DND-41 (cell line): ENCODE results near the gene LTBR.

Experiments used
- ATAC-seq: fragments of 200-7000 bp; cut with Tn5 transposase; 3 replicates; pipeline ENCODE4 v1.9.1; 2021; ENCODE audit warnings: low read depth; ENCODE audit not compliant: insufficient read depth
- DNase-seq: peaks from one replicate; pipeline ENCODE4 v3.0.0-alpha.2; 2020
- H2AFZ ChIP-seq: 2 replicates; pipeline ENCODE4 v1.6.0; 2012; ENCODE audit warnings: low read depth, low read length
- H3K27ac ChIP-seq: 2 replicates; pipeline ENCODE4 v1.5.1; 2012; ENCODE audit warnings: low read length, inconsistent platforms
- H3K27me3 ChIP-seq: fragments of 200-600 bp; sonication (generic); 2 replicates; pipeline ENCODE4 v1.6.0; 2012; ENCODE audit warnings: low read length, mild to moderate bottlenecking, inconsistent platforms; ENCODE audit not compliant: insufficient read depth, poor library complexity
- H3K36me3 ChIP-seq: 2 replicates; pipeline ENCODE4 v1.5.1; 2012; ENCODE audit warnings: low read length, inconsistent platforms; ENCODE audit not compliant: insufficient read depth
- H3K4me1 ChIP-seq: 2 replicates; pipeline ENCODE4 v1.5.1; 2012; ENCODE audit warnings: mild to moderate bottlenecking, low read length; ENCODE audit not compliant: insufficient read depth
- H3K4me2 ChIP-seq: 2 replicates; pipeline ENCODE4 v1.6.0; 2012; ENCODE audit warnings: mild to moderate bottlenecking, moderate library complexity, low read length, inconsistent platforms; ENCODE audit not compliant: insufficient read depth
- H3K4me3 ChIP-seq, 2 experiments: fragments of 200-600 bp in 1 of 2; shearing (Covaris generic) in 1 of 2; 2 replicates each; pipeline ENCODE4 v1.5.1; 2012 to 2016; ENCODE audit warnings: inconsistent platforms in 2 of 2, low read length in 2 of 2, mild to moderate bottlenecking in 2 of 2, low read depth in 1 of 2, moderate library complexity in 1 of 2
- H3K79me2 ChIP-seq: 2 replicates; pipeline ENCODE4 v1.6.0; 2012; ENCODE audit warnings: low read length, inconsistent platforms; ENCODE audit not compliant: insufficient read depth
- H3K9ac ChIP-seq: 2 replicates; pipeline ENCODE4 v1.6.0; 2012; ENCODE audit warnings: low read depth, mild to moderate bottlenecking, inconsistent platforms, low read length, moderate library complexity
- H3K9me3 ChIP-seq: 2 replicates; pipeline ENCODE4 v1.5.1; 2012; ENCODE audit warnings: low read length, moderate library complexity, mild to moderate bottlenecking, inconsistent platforms; ENCODE audit not compliant: insufficient read depth, severe bottlenecking
- H4K20me1 ChIP-seq: 2 replicates; pipeline ENCODE4 v1.6.0; 2012; ENCODE audit warnings: low read length; ENCODE audit not compliant: insufficient read depth
- EZH2 ChIP-seq: IDR thresholded peaks from 3 replicates; pipeline ENCODE4 v1.6.1; 2012; ENCODE audit warnings: borderline replicate concordance, low read depth, mild to moderate bottlenecking, moderate library complexity, low read length, inconsistent platforms; ENCODE audit not compliant: severe bottlenecking
- TF ChIP-seq, protein P1 (sequence below): IDR thresholded peaks from 2 replicates; pipeline ENCODE4 v1.5.1; 2012; ENCODE audit warnings: borderline replicate concordance, low read length, moderate library complexity, mild to moderate bottlenecking; ENCODE audit not compliant: poor library complexity, severe bottlenecking; ENCODE audit errors: extremely low read depth

Gene LTBR

DNA sequence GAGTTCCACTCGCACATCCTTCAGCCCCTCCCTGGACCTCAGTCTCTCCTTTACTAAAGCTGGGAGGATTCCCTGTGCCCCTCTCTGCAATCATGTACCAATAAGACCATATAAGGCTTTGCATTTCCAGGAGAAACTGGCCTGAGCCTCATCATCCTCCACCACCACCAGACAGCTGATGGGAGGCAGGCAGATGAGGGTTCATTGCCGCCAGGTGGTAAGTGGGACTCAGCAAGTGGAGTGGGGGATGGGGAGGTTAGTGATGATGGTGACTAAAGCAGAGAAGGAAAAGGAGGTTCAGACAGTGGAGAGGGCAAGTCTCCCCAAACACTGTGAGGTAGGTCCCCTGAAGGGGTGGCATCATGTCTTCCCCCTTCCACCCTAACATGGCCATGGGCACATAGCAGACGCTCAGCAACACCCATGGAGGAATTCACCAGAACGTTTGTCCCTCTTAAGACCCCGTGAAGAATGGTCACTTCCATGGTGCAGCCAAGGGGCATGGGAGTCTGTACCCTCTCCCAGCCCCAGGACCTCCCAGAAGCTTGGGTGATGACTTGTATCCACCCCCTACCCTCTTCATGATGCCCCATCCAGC lies 37.6 kb upstream of the LTBR start:
- Histone ChIP-seq H2AFZ (no peak overlapping the region), H3K9ac (no peak overlapping the region), H3K4me2 (no peak overlapping the region), H3K4me1 (peaks cover 20% of the 10 kb centered on the region), H3K27me3 (no peaks in the 10 kb centered on the region), H4K20me1 (no peaks in the 10 kb centered on the region), H3K9me3 (no peaks in the 10 kb centered on the region), H3K4me3 (no peak overlapping the region), H3K36me3 (peaks cover 5% of the 10 kb centered on the region; the same call in 1 of the 2 replicates), H3K27ac (no peak overlapping the region), H3K79me2 (peaks cover 12% of the 10 kb centered on the region)
- no peak for DNase-seq
- ATAC-seq, result no peak
- no peak for TF ChIP-seq EZH2
- TF ChIP-seq, protein P1, sequence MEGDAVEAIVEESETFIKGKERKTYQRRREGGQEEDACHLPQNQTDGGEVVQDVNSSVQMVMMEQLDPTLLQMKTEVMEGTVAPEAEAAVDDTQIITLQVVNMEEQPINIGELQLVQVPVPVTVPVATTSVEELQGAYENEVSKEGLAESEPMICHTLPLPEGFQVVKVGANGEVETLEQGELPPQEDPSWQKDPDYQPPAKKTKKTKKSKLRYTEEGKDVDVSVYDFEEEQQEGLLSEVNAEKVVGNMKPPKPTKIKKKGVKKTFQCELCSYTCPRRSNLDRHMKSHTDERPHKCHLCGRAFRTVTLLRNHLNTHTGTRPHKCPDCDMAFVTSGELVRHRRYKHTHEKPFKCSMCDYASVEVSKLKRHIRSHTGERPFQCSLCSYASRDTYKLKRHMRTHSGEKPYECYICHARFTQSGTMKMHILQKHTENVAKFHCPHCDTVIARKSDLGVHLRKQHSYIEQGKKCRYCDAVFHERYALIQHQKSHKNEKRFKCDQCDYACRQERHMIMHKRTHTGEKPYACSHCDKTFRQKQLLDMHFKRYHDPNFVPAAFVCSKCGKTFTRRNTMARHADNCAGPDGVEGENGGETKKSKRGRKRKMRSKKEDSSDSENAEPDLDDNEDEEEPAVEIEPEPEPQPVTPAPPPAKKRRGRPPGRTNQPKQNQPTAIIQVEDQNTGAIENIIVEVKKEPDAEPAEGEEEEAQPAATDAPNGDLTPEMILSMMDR, result no peak

DNA sequence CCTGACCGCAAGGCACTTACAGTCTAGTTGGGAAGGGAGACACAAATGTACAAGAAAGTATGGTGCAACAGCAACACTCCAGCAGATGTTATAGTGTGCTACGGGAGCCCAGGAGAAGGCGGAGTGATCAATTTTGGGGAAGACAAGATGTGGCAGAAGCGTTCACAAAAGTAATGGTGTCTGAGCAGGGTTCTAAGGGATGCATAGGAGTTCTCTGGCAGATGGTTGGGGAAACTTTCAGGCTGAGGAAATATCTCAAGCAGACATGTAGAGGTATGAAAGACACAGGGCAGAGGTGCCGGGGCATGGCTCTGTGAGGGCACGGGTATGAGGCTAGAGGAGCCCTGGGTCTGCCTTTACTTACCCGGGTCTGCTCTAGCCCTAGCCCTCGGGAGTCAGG lies 37.0 kb upstream of the LTBR start:
- H3K36me3 ChIP-seq, result no peaks in the 10 kb centered on the region
- no peak for TF ChIP-seq EZH2
- TF ChIP-seq, protein P1, result no peak
- H2AFZ ChIP-seq, result no peak overlapping the region
- no peaks in the 10 kb centered on the region for H3K27me3 ChIP-seq
- H3K9me3 ChIP-seq, result no peaks in the 10 kb centered on the region
- ATAC-seq (no peak), DNase-seq (no peak)
- H3K4me1 ChIP-seq, result peaks cover 20% of the 10 kb centered on the region
- H3K4me3 ChIP-seq, result no peak overlapping the region
- no peak overlapping the region for H3K27ac ChIP-seq
- peaks cover 6% of the 10 kb centered on the region for H3K79me2 ChIP-seq
- H4K20me1 ChIP-seq, result no peaks in the 10 kb centered on the region
- no peak overlapping the region for H3K9ac ChIP-seq
- H3K4me2 ChIP-seq, result no peak overlapping the region

DNA sequence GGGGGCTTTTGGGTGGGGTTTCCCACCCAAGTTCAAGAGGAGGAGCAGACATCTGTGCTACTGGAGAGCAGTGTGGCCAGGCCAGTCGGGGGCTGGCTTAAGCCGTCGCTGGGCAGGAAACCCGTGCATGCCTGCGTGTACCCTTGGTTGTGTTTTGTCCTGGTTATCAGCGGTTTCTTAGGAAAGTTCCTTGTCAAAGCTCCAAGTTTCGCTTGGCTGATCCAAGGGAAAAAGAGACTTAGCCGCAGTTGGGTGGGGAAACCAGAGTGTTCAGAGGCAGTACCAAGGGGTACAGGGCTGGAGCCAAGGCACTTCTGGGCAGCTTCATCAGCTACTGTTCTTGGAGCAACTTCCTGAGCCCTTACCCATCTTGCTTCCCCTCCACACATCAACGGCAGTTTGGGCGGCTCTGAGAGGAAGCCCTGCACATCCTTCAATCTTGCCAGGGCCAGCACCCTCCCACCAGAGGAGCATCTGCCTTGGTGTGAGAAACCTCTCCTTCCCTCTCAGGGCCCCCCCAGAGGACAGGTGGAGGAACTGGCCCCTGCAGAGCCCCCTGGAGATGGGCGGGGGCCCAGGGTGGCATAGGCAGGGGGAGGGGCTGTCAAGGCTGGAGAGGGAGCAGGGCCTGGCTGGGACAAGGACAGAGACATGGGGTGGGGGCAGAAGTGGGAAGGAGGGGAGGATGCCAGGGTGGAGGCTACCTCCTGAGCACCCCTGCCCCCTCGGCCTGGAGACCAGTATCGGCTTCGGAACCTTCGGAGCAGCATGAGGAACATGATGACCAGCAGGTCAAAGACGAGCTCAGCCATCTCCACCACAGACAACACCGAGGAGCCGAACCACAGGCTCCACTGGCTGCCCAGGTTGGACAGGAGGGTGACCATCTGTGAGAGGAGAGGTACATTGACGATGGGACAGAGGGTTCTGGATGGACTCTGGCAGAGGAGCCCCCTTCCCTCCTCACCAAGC lies 36.3 kb upstream of the LTBR start:
- ATAC-seq, result peak; percentile 81
- no peaks in the 10 kb centered on the region for H3K36me3 ChIP-seq
- DNase-seq, result peak; percentile 53
- no peak overlapping the region for H3K27ac ChIP-seq
- H4K20me1 ChIP-seq, result no peaks in the 10 kb centered on the region
- H3K9ac ChIP-seq, result no peak overlapping the region
- no peak overlapping the region for H3K4me3 ChIP-seq
- no peak overlapping the region for H2AFZ ChIP-seq
- H3K27me3 ChIP-seq, result no peaks in the 10 kb centered on the region
- H3K9me3 ChIP-seq, result no peaks in the 10 kb centered on the region
- no peak overlapping the region for H3K4me2 ChIP-seq
- TF ChIP-seq, protein P1, result no peak
- no peak for TF ChIP-seq EZH2
- peaks cover 12% of the 10 kb centered on the region for H3K4me1 ChIP-seq
- no peaks in the 10 kb centered on the region for H3K79me2 ChIP-seq
